SK-N-SH (cell line): ENCODE measurements around the gene NOD1. TPM values are rescaled to one million over a fixed set of nuclear protein-coding genes. Genes with fewer than 3 reads are reported as not detected.

ENCODE experiments used
- CTCF ChIA-PET: fragments of 300-600, 350-600 bp; formaldehyde crosslinking; extraction: SDS; loops from one replicate; lab custom pipeline; 2021; lab: Yijun Ruan, JAX
- POLR2A ChIA-PET: fragments of 350-600 bp; sonication (Branson Sonifier 250); formaldehyde crosslinking; extraction: SDS; loops from one replicate; lab custom pipeline; 2020; ENCODE audit warnings: antibody characterized with exemption, inconsistent platforms; lab: Yijun Ruan, JAX
- DNase-seq: peaks from one replicate; pipeline ENCODE4 v3.0.0; 2012
- H2AFZ ChIP-seq: fragments of 200-600 bp; sonication (generic); 2 replicates; pipeline ENCODE4 v1.8.1; 2016; ENCODE audit warnings: antibody characterized with exemption, mild to moderate bottlenecking, low read depth
- H3F3A ChIP-seq: fragments of 200-600 bp; sonication (generic); replicated peaks from 2 replicates; pipeline ENCODE3; 2016; ENCODE audit warnings: antibody characterized with exemption, mild to moderate bottlenecking; ENCODE audit not compliant: insufficient read depth
- H3K27ac ChIP-seq, 2 experiments: fragments of 200-500 bp in 1 of 2; fragments of 200-600 bp in 1 of 2; sonication (Bioruptor generic) in 1 of 2; sonication (generic), shearing (Covaris generic) in 1 of 2; 2 replicates each; pipeline versions ENCODE4 v1.5.1 to v1.6.1; 2014 to 2016; ENCODE audit warnings: low read depth in 2 of 2, inconsistent platforms in 1 of 2, low read length in 1 of 2, mild to moderate bottlenecking in 1 of 2, mixed read lengths in 1 of 2
- H3K27me3 ChIP-seq: fragments of 200-600 bp; sonication (generic), shearing (Covaris generic); 2 replicates; pipeline ENCODE4 v1.6.1; 2016; ENCODE audit warnings: mixed run types; ENCODE audit not compliant: insufficient read depth
- H3K36me3 ChIP-seq, 2 experiments: fragments of 200-500 bp in 1 of 2; fragments of 200-600 bp in 1 of 2; sonication (Bioruptor generic) in 1 of 2; sonication (generic) in 1 of 2; replicated peaks in 1 of 2; 2 replicates each; pipeline versions ENCODE3 to v1.5.1; 2014 to 2016; ENCODE audit warnings: low read length in 1 of 2, mild to moderate bottlenecking in 1 of 2; ENCODE audit not compliant: insufficient read depth in 2 of 2, control insufficient read depth in 1 of 2
- H3K4me1 ChIP-seq, 2 experiments: fragments of 200-500 bp in 1 of 2; fragments of 200-600 bp in 1 of 2; sonication (Bioruptor generic) in 1 of 2; sonication (generic), shearing (Covaris generic) in 1 of 2; 2 replicates each; pipeline versions ENCODE4 v1.5.1 to v1.6.1; 2014 to 2016; ENCODE audit warnings: low read depth in 1 of 2, low read length in 1 of 2, mixed run types in 1 of 2; ENCODE audit not compliant: insufficient read depth in 2 of 2, control insufficient read depth in 1 of 2
- H3K4me2 ChIP-seq: fragments of 200-600 bp; sonication (generic), shearing (Covaris generic); 2 replicates; pipeline ENCODE4 v1.6.1; 2017; ENCODE audit warnings: mixed run types
- H3K4me3 ChIP-seq, 2 experiments: fragments of 200-500 bp in 1 of 2; fragments of 200-600 bp in 1 of 2; sonication (Bioruptor generic) in 1 of 2; sonication (generic), shearing (Covaris generic) in 1 of 2; 2 replicates each; pipeline versions ENCODE4 v1.5.1 to v1.8.1; 2014 to 2016; ENCODE audit warnings: low read depth in 2 of 2, inconsistent platforms in 1 of 2, low read length in 1 of 2, mild to moderate bottlenecking in 1 of 2, mixed read lengths in 1 of 2, moderate library complexity in 1 of 2
- H3K79me2 ChIP-seq: fragments of 200-600 bp; sonication (generic); 2 replicates; pipeline ENCODE4 v1.8.1; 2017; ENCODE audit warnings: mild to moderate bottlenecking; ENCODE audit not compliant: insufficient read depth
- H3K9ac ChIP-seq: fragments of 200-600 bp; sonication (generic); 2 replicates; pipeline ENCODE4 v1.6.1; 2017; ENCODE audit warnings: mixed run types
- H3K9me2 ChIP-seq: fragments of 200-600 bp; sonication (generic); 2 replicates; pipeline ENCODE4 v1.6.1; 2017; ENCODE audit warnings: mixed run types
- H3K9me3 ChIP-seq: fragments of 200-600 bp; sonication (generic); 2 replicates; pipeline ENCODE4 v1.6.1; 2017; ENCODE audit warnings: mixed run types, mild to moderate bottlenecking, moderate library complexity
- H4K20me1 ChIP-seq: fragments of 200-600 bp; sonication (generic); 2 replicates; pipeline ENCODE4 v1.6.1; 2017; ENCODE audit warnings: mild to moderate bottlenecking, mixed run types; ENCODE audit not compliant: insufficient read depth
- CHD2 ChIP-seq: fragments of 150-350 bp; IDR thresholded peaks from 2 replicates; pipeline ENCODE4 v1.6.1; 2018; ENCODE audit warnings: low read length; ENCODE audit not compliant: partially characterized antibody
- ELF1 ChIP-seq: IDR thresholded peaks from 2 replicates; pipeline ENCODE4 v1.4.0; 2012
- EP300 ChIP-seq, 2 experiments: IDR thresholded peaks; 2 replicates each; pipeline versions ENCODE4 v1.4.0 to v1.6.1; 2012; ENCODE audit warnings: borderline replicate concordance in 1 of 2, low read depth in 1 of 2, low read length in 1 of 2
- EZH2phosphoT487 ChIP-seq: fragments of 200-600 bp; sonication (generic); IDR thresholded peaks from 2 replicates; pipeline ENCODE4 v1.6.1; 2017; ENCODE audit warnings: low read depth, mixed run types, mild to moderate bottlenecking, antibody characterized with exemption, moderate library complexity, borderline replicate concordance
- GATA2 ChIP-seq: sonication (generic); formaldehyde crosslinking; IDR thresholded peaks from 2 replicates; pipeline ENCODE4 v1.5.0; 2020; ENCODE audit warnings: mild to moderate bottlenecking, missing genetic modification reagents
- JUND ChIP-seq: IDR thresholded peaks from 2 replicates; pipeline ENCODE4 v1.4.0; 2012
- NRF1 ChIP-seq: IDR thresholded peaks from 2 replicates; pipeline ENCODE4 v1.6.1; 2012; ENCODE audit warnings: low read depth, mild to moderate bottlenecking, low read length
- POLR2AphosphoS5 ChIP-seq: IDR thresholded peaks from 2 replicates; pipeline ENCODE4 v1.6.1; 2012; ENCODE audit warnings: low read depth, low read length
- RAD21 ChIP-seq: IDR thresholded peaks from 2 replicates; pipeline ENCODE4 v1.6.1; 2012; ENCODE audit warnings: mild to moderate bottlenecking, low read length
- RFX5 ChIP-seq: IDR thresholded peaks from 2 replicates; pipeline ENCODE4 v1.6.1; 2012; ENCODE audit warnings: mild to moderate bottlenecking, improper control_type of control experiment, low read length
- RXRA ChIP-seq: IDR thresholded peaks from 2 replicates; pipeline ENCODE4 v1.4.0; 2012; ENCODE audit warnings: low read depth, mild to moderate bottlenecking, borderline replicate concordance
- SIN3A ChIP-seq: IDR thresholded peaks from 2 replicates; pipeline ENCODE4 v1.6.1; 2012; ENCODE audit warnings: low read depth, mild to moderate bottlenecking, low read length, moderate library complexity, borderline replicate concordance
- SMC3 ChIP-seq: IDR thresholded peaks from 2 replicates; pipeline ENCODE4 v1.6.1; 2012; ENCODE audit warnings: low read depth, low read length, improper control_type of control experiment
- TCF12 ChIP-seq: IDR thresholded peaks from 2 replicates; pipeline ENCODE4 v1.4.0; 2012
- TEAD4 ChIP-seq: IDR thresholded peaks from 2 replicates; pipeline ENCODE4 v1.4.0; 2012; ENCODE audit warnings: mild to moderate bottlenecking, borderline replicate concordance; ENCODE audit not compliant: insufficient read depth
- YY1 ChIP-seq: IDR thresholded peaks from 2 replicates; pipeline ENCODE4 v1.4.0; 2012; ENCODE audit warnings: low read depth, mild to moderate bottlenecking
- WGBS: methylation state at CpG from one replicate; pipeline ENCODE4 v1.1.6; 2017; ENCODE audit warnings: low lambda C conversion rate; 5-methylcytosine and 5-hydroxymethylcytosine counted together
- polyA plus RNA-seq, 3 experiments: library from polyadenylated mRNA; depleted of rRNA; stranded (reverse); fragments of >200 nt; gene quantifications; 2 replicates each; pipeline ENCODE4 v1.2.3, GENCODE V29; 2012
- TF ChIP-seq, protein P1 (sequence below): fragments of 200-600 bp; sonication (generic); IDR thresholded peaks from 2 replicates; pipeline ENCODE4 v1.6.1; 2017; ENCODE audit warnings: antibody characterized with exemption, mild to moderate bottlenecking, moderate library complexity
- TF ChIP-seq, protein P2 (sequence below): fragments of 150-350 bp; IDR thresholded peaks from 2 replicates; pipeline ENCODE4 v1.6.1; 2017; ENCODE audit warnings: antibody characterized with exemption, low read length, low read depth, borderline replicate concordance
- TF ChIP-seq, protein P3 (sequence below): IDR thresholded peaks from 2 replicates; pipeline ENCODE4 v1.4.0; 2012; ENCODE audit warnings: low read depth, borderline replicate concordance
- TF ChIP-seq, protein P4 (sequence below): fragments of 150-350 bp; IDR thresholded peaks from 2 replicates; pipeline ENCODE4 v1.6.1; 2016; ENCODE audit warnings: mild to moderate bottlenecking, low read depth, low read length

Gene NOD1
- polyA plus RNA-seq, 1 of the 3 experiments (the other 2 are of a cell fraction), result 5.5 TPM

GRCh38 chr7:30450240-30450982, 28.2 kb downstream of the NOD1 start:
- no peaks in the 10 kb centered on the region for H3F3A ChIP-seq
- no peaks in the 10 kb centered on the region for H4K20me1 ChIP-seq
- H3K9me2 ChIP-seq, result no peaks in the 10 kb centered on the region
- no peaks in the 10 kb centered on the region for H3K79me2 ChIP-seq
- no peak overlapping the region for H2AFZ ChIP-seq
- 85% methylated on average over 6 of the region's 6 CpGs for WGBS
- TF ChIP-seq, protein P1, sequence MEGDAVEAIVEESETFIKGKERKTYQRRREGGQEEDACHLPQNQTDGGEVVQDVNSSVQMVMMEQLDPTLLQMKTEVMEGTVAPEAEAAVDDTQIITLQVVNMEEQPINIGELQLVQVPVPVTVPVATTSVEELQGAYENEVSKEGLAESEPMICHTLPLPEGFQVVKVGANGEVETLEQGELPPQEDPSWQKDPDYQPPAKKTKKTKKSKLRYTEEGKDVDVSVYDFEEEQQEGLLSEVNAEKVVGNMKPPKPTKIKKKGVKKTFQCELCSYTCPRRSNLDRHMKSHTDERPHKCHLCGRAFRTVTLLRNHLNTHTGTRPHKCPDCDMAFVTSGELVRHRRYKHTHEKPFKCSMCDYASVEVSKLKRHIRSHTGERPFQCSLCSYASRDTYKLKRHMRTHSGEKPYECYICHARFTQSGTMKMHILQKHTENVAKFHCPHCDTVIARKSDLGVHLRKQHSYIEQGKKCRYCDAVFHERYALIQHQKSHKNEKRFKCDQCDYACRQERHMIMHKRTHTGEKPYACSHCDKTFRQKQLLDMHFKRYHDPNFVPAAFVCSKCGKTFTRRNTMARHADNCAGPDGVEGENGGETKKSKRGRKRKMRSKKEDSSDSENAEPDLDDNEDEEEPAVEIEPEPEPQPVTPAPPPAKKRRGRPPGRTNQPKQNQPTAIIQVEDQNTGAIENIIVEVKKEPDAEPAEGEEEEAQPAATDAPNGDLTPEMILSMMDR, result no peak
- TF ChIP-seq SMC3 (no peak), CHD2 (no peak), YY1 (no peak), GATA2 (CRISPR knock-in tag) (no peak), POLR2AphosphoS5 (no peak), JUND (no peak), NRF1 (no peak)
- peaks cover 0 to 27% of the 10 kb centered on the region in 2 experiments; a peak in 1 of 4 replicates for H3K4me1 ChIP-seq
- no peaks in the 10 kb centered on the region for H3K27me3 ChIP-seq
- H3K4me2 ChIP-seq, result no peak overlapping the region
- no peak overlapping the region for H3K27ac ChIP-seq
- DNase-seq, result no peak
- POLR2A ChIA-PET, result no interaction called here
- CTCF ChIA-PET, result interaction anchor here (1.2 to 4.3 kb wide), 4 partner anchors 9 to 232 kb away, joined by 3 to 22 read pairs (median 4); partner anchors contain the start of gene CRHR2
- H3K9me3 ChIP-seq, result no peaks in the 10 kb centered on the region
- H3K4me3 ChIP-seq, result no peak overlapping the region
- no peak overlapping the region for H3K9ac ChIP-seq
- peaks cover 25 to 46% of the 10 kb centered on the region in 2 experiments for H3K36me3 ChIP-seq

DNA sequence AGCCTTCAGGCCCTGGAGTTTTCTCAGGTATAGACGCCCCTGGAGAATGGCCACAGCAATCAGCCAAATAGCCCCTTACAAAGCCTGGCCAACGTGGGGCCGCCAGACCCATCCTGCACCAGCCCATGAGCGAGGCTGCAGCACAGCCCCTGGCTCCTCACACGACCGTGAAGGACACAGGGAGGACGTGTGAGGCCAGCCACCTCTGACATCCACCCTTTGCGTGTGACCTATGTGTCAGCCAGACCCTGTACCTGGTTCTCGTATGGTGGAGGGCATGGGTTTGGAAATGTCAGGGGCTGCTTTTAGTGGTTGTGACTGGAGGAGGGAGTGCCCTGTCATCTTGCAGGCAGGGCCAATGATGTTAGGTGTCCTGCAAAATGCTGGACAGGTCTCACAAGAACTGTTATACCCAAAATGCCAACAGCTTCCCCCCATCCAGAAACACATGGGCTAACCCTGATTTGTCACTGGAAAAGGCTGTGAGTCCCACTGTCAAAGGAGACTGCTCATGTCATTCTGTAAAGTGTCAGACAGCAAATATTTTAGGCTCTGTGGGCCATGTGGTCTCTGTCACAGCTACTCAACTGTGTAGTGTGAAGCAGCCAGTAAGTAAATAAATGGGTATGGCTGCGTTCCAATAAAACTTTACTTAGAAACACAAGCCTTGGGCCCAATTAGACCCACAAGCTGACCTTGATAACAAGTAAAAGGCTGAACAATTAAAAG, 30.0 kb downstream of the NOD1 start:
- Histone ChIP-seq H3K9me3 (no peaks in the 10 kb centered on the region), H3K79me2 (no peaks in the 10 kb centered on the region), H3K9me2 (no peaks in the 10 kb centered on the region), H3K4me3 (no peak overlapping the region), H3K27ac (peak overlapping the region in 1 of 2 experiments; percentile 87; a peak in 2 of 4 replicates), H3K9ac (no peak overlapping the region), H3K27me3 (no peaks in the 10 kb centered on the region), H2AFZ (no peak overlapping the region), H4K20me1 (no peaks in the 10 kb centered on the region), H3K36me3 (peaks cover 13 to 41% of the 10 kb centered on the region in 2 experiments), H3K4me1 (peaks cover 0 to 27% of the 10 kb centered on the region in 2 experiments; a peak in 1 of 4 replicates), H3K4me2 (no peak overlapping the region), H3F3A (no peaks in the 10 kb centered on the region)
- peak; percentile 63 for DNase-seq
- ChIA-PET CTCF (interaction anchor here (0.7 to 4.3 kb wide), 9 partner anchors 11 to 173 kb away, joined by 3 to 22 read pairs (median 3); no protein-coding TSS in a partner anchor), POLR2A (interaction anchor here (0.9 to 1.3 kb wide), 2 partner anchors 11 to 30 kb away, joined by 5 to 6 read pairs; partner anchors contain the start of gene NOD1)
- 70% methylated on average over 10 of the region's 10 CpGs for WGBS
- TF ChIP-seq, protein P2, sequence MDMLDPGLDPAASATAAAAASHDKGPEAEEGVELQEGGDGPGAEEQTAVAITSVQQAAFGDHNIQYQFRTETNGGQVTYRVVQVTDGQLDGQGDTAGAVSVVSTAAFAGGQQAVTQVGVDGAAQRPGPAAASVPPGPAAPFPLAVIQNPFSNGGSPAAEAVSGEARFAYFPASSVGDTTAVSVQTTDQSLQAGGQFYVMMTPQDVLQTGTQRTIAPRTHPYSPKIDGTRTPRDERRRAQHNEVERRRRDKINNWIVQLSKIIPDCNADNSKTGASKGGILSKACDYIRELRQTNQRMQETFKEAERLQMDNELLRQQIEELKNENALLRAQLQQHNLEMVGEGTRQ, result no peak
- TF ChIP-seq RAD21 (peak; percentile 2; the same call in 1 of the 2 replicates), SIN3A (no peak), ELF1 (no peak), EZH2phosphoT487 (no peak), RFX5 (no peak), TCF12 (no peak), CHD2 (peak; percentile 22), EP300 (IDR thresholded peaks at IDR 0.05; ENCODE audit: borderline replicate concordance in 1 of 2, low read depth in 1 of 2, low read length in 1 of 2) (peak in 1 of 2 experiments; percentile 84; a peak in 2 of 4 replicates), YY1 (no peak), TEAD4 (no peak), RXRA (no peak), SMC3 (no peak)
- TF ChIP-seq, protein P3, sequence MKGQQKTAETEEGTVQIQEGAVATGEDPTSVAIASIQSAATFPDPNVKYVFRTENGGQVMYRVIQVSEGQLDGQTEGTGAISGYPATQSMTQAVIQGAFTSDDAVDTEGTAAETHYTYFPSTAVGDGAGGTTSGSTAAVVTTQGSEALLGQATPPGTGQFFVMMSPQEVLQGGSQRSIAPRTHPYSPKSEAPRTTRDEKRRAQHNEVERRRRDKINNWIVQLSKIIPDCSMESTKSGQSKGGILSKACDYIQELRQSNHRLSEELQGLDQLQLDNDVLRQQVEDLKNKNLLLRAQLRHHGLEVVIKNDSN, result no peak
- TF ChIP-seq, protein P4, sequence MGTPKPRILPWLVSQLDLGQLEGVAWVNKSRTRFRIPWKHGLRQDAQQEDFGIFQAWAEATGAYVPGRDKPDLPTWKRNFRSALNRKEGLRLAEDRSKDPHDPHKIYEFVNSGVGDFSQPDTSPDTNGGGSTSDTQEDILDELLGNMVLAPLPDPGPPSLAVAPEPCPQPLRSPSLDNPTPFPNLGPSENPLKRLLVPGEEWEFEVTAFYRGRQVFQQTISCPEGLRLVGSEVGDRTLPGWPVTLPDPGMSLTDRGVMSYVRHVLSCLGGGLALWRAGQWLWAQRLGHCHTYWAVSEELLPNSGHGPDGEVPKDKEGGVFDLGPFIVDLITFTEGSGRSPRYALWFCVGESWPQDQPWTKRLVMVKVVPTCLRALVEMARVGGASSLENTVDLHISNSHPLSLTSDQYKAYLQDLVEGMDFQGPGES, result no peak
